ENCODE data around the gene EYS. TPM values are rescaled to one million over a fixed set of nuclear protein-coding genes. Genes with fewer than 3 reads are reported as not detected.
"Not testable (repeated sequence)": the region's sequence is repeated elsewhere in the genome, so short reads cannot be mapped to it uniquely, and the experiment has no call there.

The EYS gene
- total and polyA plus RNA-seq, 8 donors: 0.24 to 0.85 (median 0.55) TPM

GRCh38 chr6:65045801-65046200 is 661.2 kb downstream of the EYS start:
- no peak for TF ChIP-seq CTCF (IDR thresholded peaks at IDR 0.05)
- Histone ChIP-seq H3K9me3 (peaks cover 0 to 2% of the 10 kb centered on the region in 2 donors), H3K36me3 (no peaks in the 10 kb centered on the region), H3K27me3 (no peaks in the 10 kb centered on the region), H3K27ac (no peak overlapping the region), H3K4me1 (no peaks in the 10 kb centered on the region), H3K4me3 (no peak overlapping the region)
- DNase-seq (no peak), ATAC-seq (no peak)
- intact Hi-C loops (cut with DNase I): no loop called here

- no peaks in the 10 kb centered on the region for H3K27me3 ChIP-seq
- intact Hi-C loops (cut with DNase I): no loop called here
- H3K36me3 ChIP-seq: no peaks in the 10 kb centered on the region
- H3K9me3 ChIP-seq: no peaks in the 10 kb centered on the region
- H3K27ac ChIP-seq: no peak overlapping the region
- H3K4me3 ChIP-seq: no peak overlapping the region
- DNase-seq (no peak), ATAC-seq (no peak)
- H3K4me1 ChIP-seq: no peaks in the 10 kb centered on the region
- TF ChIP-seq CTCF (IDR thresholded peaks at IDR 0.05): no peak
Observed at GRCh38 chr6:65014006-65014405, 693.0 kb downstream of the EYS start.

GRCh38 chr6:65006788-65007187 is 700.2 kb downstream of the EYS start:
- Histone ChIP-seq H3K4me1 (no peaks in the 10 kb centered on the region), H3K27me3 (no peaks in the 10 kb centered on the region), H3K27ac (no peak overlapping the region), H3K9me3 (peaks cover 0 to 10% of the 10 kb centered on the region in 2 donors), H3K4me3 (no peak overlapping the region), H3K36me3 (no peaks in the 10 kb centered on the region)
- TF ChIP-seq CTCF (IDR thresholded peaks at IDR 0.05): no peak
- no peak for ATAC-seq
- intact Hi-C loops (cut with DNase I): no loop called here
- peak in 2 of 4 donors; percentile 4 to 6 for DNase-seq

- H3K4me3 ChIP-seq: no peak overlapping the region
- TF ChIP-seq CTCF (IDR thresholded peaks at IDR 0.05): no peak
- no peak for ATAC-seq
- no peaks in the 10 kb centered on the region for H3K4me1 ChIP-seq
- H3K27me3 ChIP-seq: no peaks in the 10 kb centered on the region
- H3K36me3 ChIP-seq: no peaks in the 10 kb centered on the region
- intact Hi-C loops (cut with DNase I): no loop called here
- H3K9me3 ChIP-seq: peaks cover 0 to 12% of the 10 kb centered on the region in 2 donors
- DNase-seq: no peak
- H3K27ac ChIP-seq: no peak overlapping the region
Observed at GRCh38 chr6:65004283-65004682, 702.7 kb downstream of the EYS start.

- H3K27me3 ChIP-seq; intact Hi-C loops (cut with DNase I); H3K4me3 ChIP-seq; H3K27ac ChIP-seq; ATAC-seq; H3K36me3 ChIP-seq; DNase-seq; H3K4me1 ChIP-seq: not testable (repeated sequence)
- peaks cover 0 to 12% of the 10 kb centered on the region in 2 donors for H3K9me3 ChIP-seq
Observed at GRCh38 chr6:65002882-65003281, 704.1 kb downstream of the EYS start.

- DNase-seq: peak in 1 of 4 donors; percentile 45
- Histone ChIP-seq H3K4me3 (no peak overlapping the region), H3K36me3 (no peaks in the 10 kb centered on the region), H3K27ac (no peak overlapping the region), H3K27me3 (no peaks in the 10 kb centered on the region), H3K4me1 (no peaks in the 10 kb centered on the region), H3K9me3 (peaks cover 0 to 12% of the 10 kb centered on the region in 2 donors)
- TF ChIP-seq CTCF (IDR thresholded peaks at IDR 0.05): no peak
- ATAC-seq: no peak
- intact Hi-C loops (cut with DNase I): no loop called here
Observed at GRCh38 chr6:65000815-65001214, 706.2 kb downstream of the EYS start.

All from left lung (tissue), 10 donors.